Stimulated activated CD8-positive, alpha-beta memory T cell treated with anti-CD3 and anti-CD28 coated beads, Interleukin-4, amount 100 ng/mL, for 24 hours (primary cell): Measurements from ENCODE around the gene VTCN1.
"Not testable (repeated sequence)": the region's sequence is repeated elsewhere in the genome, so short reads cannot be mapped to it uniquely, and the experiment has no call there.

Source experiments
- DNase-seq: peaks from one replicate; pipeline ENCODE4 v3.0.0-alpha.2; 2020; ENCODE audit warnings: low read depth

The VTCN1 gene

GRCh38 chr1:117166076-117166475, 44.7 kb downstream of the VTCN1 start:
- no peak for DNase-seq

GRCh38 chr1:117164209-117164608, 46.5 kb downstream of the VTCN1 start:
- no peak for DNase-seq

- DNase-seq = no peak
These were observed 47.9 kb downstream of the VTCN1 start for GRCh38 chr1:117162816-117163215.

- no peak for DNase-seq
These were observed 48.8 kb downstream of the VTCN1 start for GRCh38 chr1:117161887-117162286.

GRCh38 chr1:117151305-117151704, 59.4 kb downstream of the VTCN1 start:
- not testable (repeated sequence) for DNase-seq

- DNase-seq = no peak
These were observed 60.4 kb downstream of the VTCN1 start for GRCh38 chr1:117150316-117150715.

- DNase-seq = no peak
These were observed 62.7 kb downstream of the VTCN1 start for GRCh38 chr1:117147856-117148588.

GRCh38 chr1:117147341-117147831, 63.3 kb downstream of the VTCN1 start:
- DNase-seq = no peak

GRCh38 chr1:117146575-117147340, 64.0 kb downstream of the VTCN1 start:
- no peak for DNase-seq

- no peak for DNase-seq
These were observed 64.7 kb downstream of the VTCN1 start for GRCh38 chr1:117146072-117146471.

GRCh38 chr1:117143871-117144270, 66.9 kb downstream of the VTCN1 start:
- DNase-seq = no peak

GRCh38 chr1:117143172-117143571, 67.6 kb downstream of the VTCN1 start:
- no peak for DNase-seq

- no peak for DNase-seq
These were observed 68.5 kb downstream of the VTCN1 start for GRCh38 chr1:117142200-117142599.

GRCh38 chr1:117138561-117138960, 72.2 kb downstream of the VTCN1 start:
- no peak for DNase-seq

- DNase-seq = no peak
These were observed 72.6 kb downstream of the VTCN1 start for GRCh38 chr1:117138106-117138505.

GRCh38 chr1:117137281-117137855, 73.4 kb downstream of the VTCN1 start:
- no peak for DNase-seq

- no peak for DNase-seq
These were observed 74.0 kb downstream of the VTCN1 start for GRCh38 chr1:117136749-117137148.

GRCh38 chr1:117135329-117135728, 75.4 kb downstream of the VTCN1 start:
- no peak for DNase-seq

- DNase-seq = no peak
These were observed 80.2 kb downstream of the VTCN1 start for GRCh38 chr1:117130526-117130925.

- no peak for DNase-seq
These were observed 82.2 kb downstream of the VTCN1 start for GRCh38 chr1:117128323-117129079.

- no peak for DNase-seq
These were observed 82.9 kb downstream of the VTCN1 start for GRCh38 chr1:117127795-117128194.

- no peak for DNase-seq
These were observed 86.1 kb downstream of the VTCN1 start for GRCh38 chr1:117124661-117125060.
